HG03354 (cell line): ENCODE measurements around the gene S100A2.
A peak's percentile ranks its signal among the peaks of the same experiment; 100 is the strongest.
"Not testable (repeated sequence)": the region's sequence is repeated elsewhere in the genome, so short reads cannot be mapped to it uniquely, and the experiment has no call there.

Experiments
- ATAC-seq: cut with Tn5 transposase; IDR thresholded peaks from one replicate; pipeline ENCODE4 v1.9.1; 2021; ENCODE audit warnings: mild to moderate bottlenecking; ENCODE audit not compliant: unreplicated experiment, poor library complexity, severe bottlenecking

Gene S100A2

GRCh38 chr1:153535242-153536011, 30.2 kb downstream of the S100A2 start, which contains the start of gene S100A6:
S100A6 (minus strand) TSS chr1:153535991; CDS start chr1:153535339, 652 bp downstream.
- ATAC-seq = peak; percentile 26

GRCh38 chr1:153534925-153535241, 30.8 kb downstream of the S100A2 start:
- ATAC-seq = no peak

GRCh38 chr1:153534226-153534924, 31.3 kb downstream of the S100A2 start:
- ATAC-seq = no peak

- no peak for ATAC-seq
These were observed 31.9 kb downstream of the S100A2 start for GRCh38 chr1:153533689-153534201.

- ATAC-seq = no peak
These were observed 32.7 kb downstream of the S100A2 start for GRCh38 chr1:153532769-153533599.

- no peak for ATAC-seq
These were observed 33.5 kb downstream of the S100A2 start for GRCh38 chr1:153532181-153532580.

GRCh38 chr1:153531638-153532037, 34.0 kb downstream of the S100A2 start:
- ATAC-seq = no peak

- ATAC-seq = no peak
These were observed 38.0 kb downstream of the S100A2 start for GRCh38 chr1:153527683-153528040.

GRCh38 chr1:153527023-153527682, 38.5 kb downstream of the S100A2 start:
- ATAC-seq = no peak

- ATAC-seq = no peak
These were observed 39.5 kb downstream of the S100A2 start for GRCh38 chr1:153526132-153526543.

GRCh38 chr1:153525088-153525728, 40.4 kb downstream of the S100A2 start:
- no peak for ATAC-seq

GRCh38 chr1:153522353-153523048, 43.1 kb downstream of the S100A2 start:
- ATAC-seq = not testable (repeated sequence)

GRCh38 chr1:153521808-153522207, 43.8 kb downstream of the S100A2 start:
- ATAC-seq = not testable (repeated sequence)

- no peak for ATAC-seq
These were observed 44.7 kb downstream of the S100A2 start for GRCh38 chr1:153520818-153521476.

GRCh38 chr1:153520137-153520691, 45.4 kb downstream of the S100A2 start:
- ATAC-seq = not testable (repeated sequence)

- ATAC-seq = no peak
These were observed 46.4 kb downstream of the S100A2 start for GRCh38 chr1:153519242-153519641.

GRCh38 chr1:153515504-153516394, 49.9 kb downstream of the S100A2 start:
- ATAC-seq = no peak
